MCF 10A (cell line): Measurements from ENCODE around the gene NUP62. TPM values are rescaled to one million over a fixed set of nuclear protein-coding genes. Genes with fewer than 3 reads are reported as not detected.

Experiments
- BruUV-seq: library from RNA; stranded (reverse); fragments of 400-500 nt; replicated peaks from 2 replicates; lab custom pipeline; 2021; lab: Mats Ljungman, UMichigan
- CTCF ChIA-PET: fragments of 300-600 bp; sonication (Branson Sonifier 250); formaldehyde crosslinking; extraction: SDS; loops from one replicate; lab custom pipeline; 2021; ENCODE audit warnings: antibody characterized with exemption, inconsistent platforms; lab: Yijun Ruan, JAX
- POLR2A ChIA-PET: fragments of 300-600, 350-650 bp; sonication (Branson Sonifier 250); formaldehyde crosslinking; extraction: SDS; loops from one replicate; lab custom pipeline; 2020; ENCODE audit warnings: antibody characterized with exemption, inconsistent platforms; lab: Yijun Ruan, JAX
- DNase-seq: peaks from one replicate; pipeline ENCODE4 v3.0.0-alpha.2; 2018; ENCODE audit not compliant: unreplicated experiment
- H3K27ac Mint-ChIP-seq: one replicate; pipeline ENCODE4 v1.8.0; 2022; ENCODE audit warnings: mild to moderate bottlenecking, low read depth, mixed read lengths; ENCODE audit not compliant: unreplicated experiment
- H3K27me3 Mint-ChIP-seq: one replicate; pipeline ENCODE4 v1.8.0; 2022; ENCODE audit warnings: mixed read lengths; ENCODE audit not compliant: insufficient read depth, unreplicated experiment
- H3K36me3 Mint-ChIP-seq: one replicate; pipeline ENCODE4 v1.8.0; 2022; ENCODE audit warnings: mild to moderate bottlenecking, moderate library complexity, mixed read lengths; ENCODE audit not compliant: insufficient read depth, unreplicated experiment
- H3K4me1 Mint-ChIP-seq: one replicate; pipeline ENCODE4 v1.8.0; 2022; ENCODE audit warnings: mixed read lengths; ENCODE audit not compliant: insufficient read depth, unreplicated experiment
- H3K4me3 Mint-ChIP-seq: one replicate; pipeline ENCODE4 v1.8.0; 2022; ENCODE audit warnings: mild to moderate bottlenecking, moderate library complexity, mixed read lengths; ENCODE audit not compliant: unreplicated experiment
- H3K9me3 Mint-ChIP-seq: one replicate; pipeline ENCODE4 v1.8.0; 2022; ENCODE audit warnings: mixed read lengths; ENCODE audit not compliant: unreplicated experiment
- intact Hi-C: fragments of 100-400 bp; cut with micrococcal nuclease; formaldehyde crosslinking; loops from 2 replicates; pipeline ENCODE4 v1.14.1; 2022
- total RNA-seq: library from RNA; stranded (reverse); gene quantifications from 2 replicates; pipeline ENCODE4 v1.2.3, GENCODE V29; 2022
- TF ChIP-seq, protein P1 (sequence below): fragments of 200-600 bp; IDR thresholded peaks from one replicate; pipeline ENCODE4 v1.8.0; 2022; ENCODE audit warnings: antibody characterized with exemption, mild to moderate bottlenecking; ENCODE audit not compliant: unreplicated experiment

NUP62 gene
- total RNA-seq, 1 experiment from 2014 or later: 44.9 TPM

DNA sequence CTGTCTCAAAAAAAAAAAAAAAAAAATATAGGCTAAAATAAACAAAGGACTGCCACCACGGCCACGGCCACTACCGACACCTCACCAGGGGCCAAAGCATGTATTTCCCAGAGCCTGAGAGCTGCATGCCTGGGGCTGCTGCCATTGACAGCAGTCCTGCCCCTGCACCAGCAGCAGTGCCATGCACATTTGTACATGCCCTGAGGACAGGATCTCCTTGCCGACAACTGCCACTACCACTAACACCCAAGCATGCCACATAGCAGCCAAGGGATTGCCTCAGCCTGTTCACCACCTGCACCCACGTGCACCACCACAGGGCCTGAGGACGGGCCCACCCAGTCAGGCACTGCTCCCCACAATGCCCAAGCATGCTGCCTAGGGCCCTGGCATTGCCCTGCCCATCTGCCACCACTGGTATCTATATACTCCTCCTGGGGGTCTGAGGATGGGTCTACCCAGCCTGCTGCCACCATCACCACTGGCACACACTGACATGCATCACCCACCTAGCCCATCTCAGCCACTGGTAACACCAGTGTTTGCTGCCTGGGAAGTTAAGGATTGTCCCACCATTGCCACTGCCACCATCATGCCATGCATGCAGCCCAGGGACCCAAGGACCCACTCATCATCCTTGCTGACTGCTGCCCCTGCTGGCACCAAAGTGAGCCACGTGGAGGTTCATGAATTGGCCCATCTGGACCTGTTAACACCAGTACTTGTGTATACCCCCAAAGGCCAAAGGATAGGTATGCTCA is 10.6 kb upstream of the NUP62 start:
- Mint-ChIP-seq H3K36me3 (no peaks in the 10 kb centered on the region), H3K4me3 (no peak overlapping the region), H3K9me3 (no peaks in the 10 kb centered on the region), H3K4me1 (no peaks in the 10 kb centered on the region), H3K27ac (no peak overlapping the region), H3K27me3 (peaks cover 20% of the 10 kb centered on the region)
- ChIA-PET POLR2A (interaction anchor here (0.5 to 0.6 kb wide), 2 partner anchors 36 to 222 kb away, joined by 3 read pairs; no protein-coding TSS in a partner anchor), CTCF (interaction anchor here (0.6 to 4.4 kb wide), 6 partner anchors 40 to 206 kb away, joined by 3 to 52 read pairs (median 4); no protein-coding TSS in a partner anchor)
- intact Hi-C loops: no loop called here
- DNase-seq: no peak
- TF ChIP-seq, protein P1, sequence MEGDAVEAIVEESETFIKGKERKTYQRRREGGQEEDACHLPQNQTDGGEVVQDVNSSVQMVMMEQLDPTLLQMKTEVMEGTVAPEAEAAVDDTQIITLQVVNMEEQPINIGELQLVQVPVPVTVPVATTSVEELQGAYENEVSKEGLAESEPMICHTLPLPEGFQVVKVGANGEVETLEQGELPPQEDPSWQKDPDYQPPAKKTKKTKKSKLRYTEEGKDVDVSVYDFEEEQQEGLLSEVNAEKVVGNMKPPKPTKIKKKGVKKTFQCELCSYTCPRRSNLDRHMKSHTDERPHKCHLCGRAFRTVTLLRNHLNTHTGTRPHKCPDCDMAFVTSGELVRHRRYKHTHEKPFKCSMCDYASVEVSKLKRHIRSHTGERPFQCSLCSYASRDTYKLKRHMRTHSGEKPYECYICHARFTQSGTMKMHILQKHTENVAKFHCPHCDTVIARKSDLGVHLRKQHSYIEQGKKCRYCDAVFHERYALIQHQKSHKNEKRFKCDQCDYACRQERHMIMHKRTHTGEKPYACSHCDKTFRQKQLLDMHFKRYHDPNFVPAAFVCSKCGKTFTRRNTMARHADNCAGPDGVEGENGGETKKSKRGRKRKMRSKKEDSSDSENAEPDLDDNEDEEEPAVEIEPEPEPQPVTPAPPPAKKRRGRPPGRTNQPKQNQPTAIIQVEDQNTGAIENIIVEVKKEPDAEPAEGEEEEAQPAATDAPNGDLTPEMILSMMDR: no peak
- no TSS peak for BruUV-seq

DNA sequence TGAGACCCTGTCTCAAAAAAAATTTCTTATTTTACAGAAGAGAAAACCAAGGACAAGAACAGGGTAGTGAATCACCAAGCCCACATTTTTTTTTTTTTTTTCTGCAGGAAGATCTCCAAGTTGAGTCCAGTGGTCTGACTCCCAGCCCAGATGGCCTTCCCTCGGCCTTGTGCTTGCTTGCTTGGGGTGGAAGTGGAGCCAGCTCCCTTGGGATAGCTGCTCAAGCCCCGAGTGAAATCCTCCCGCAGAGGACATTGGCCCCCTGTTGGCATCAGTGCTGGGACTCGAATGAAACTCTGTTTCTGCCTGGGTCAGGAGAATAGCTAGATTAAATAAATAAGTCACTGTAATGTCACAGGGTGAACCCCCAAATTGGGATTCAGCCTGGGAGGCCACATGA is 9.4 kb upstream of the NUP62 start:
- intact Hi-C loops: no loop called here
- H3K27me3 Mint-ChIP-seq: peaks cover 15% of the 10 kb centered on the region
- no peak overlapping the region for H3K27ac Mint-ChIP-seq
- H3K4me3 Mint-ChIP-seq: no peak overlapping the region
- TF ChIP-seq, protein P1: no peak
- CTCF ChIA-PET: interaction anchor here (0.7 to 4.4 kb wide), 7 partner anchors 9 to 855 kb away, joined by 3 to 52 read pairs (median 4); partner anchors contain the start of gene NUP62
- H3K4me1 Mint-ChIP-seq: no peaks in the 10 kb centered on the region
- DNase-seq: no peak
- H3K36me3 Mint-ChIP-seq: peaks cover 4% of the 10 kb centered on the region
- no peaks in the 10 kb centered on the region for H3K9me3 Mint-ChIP-seq
- no TSS peak for BruUV-seq
- POLR2A ChIA-PET: no interaction called here

DNA sequence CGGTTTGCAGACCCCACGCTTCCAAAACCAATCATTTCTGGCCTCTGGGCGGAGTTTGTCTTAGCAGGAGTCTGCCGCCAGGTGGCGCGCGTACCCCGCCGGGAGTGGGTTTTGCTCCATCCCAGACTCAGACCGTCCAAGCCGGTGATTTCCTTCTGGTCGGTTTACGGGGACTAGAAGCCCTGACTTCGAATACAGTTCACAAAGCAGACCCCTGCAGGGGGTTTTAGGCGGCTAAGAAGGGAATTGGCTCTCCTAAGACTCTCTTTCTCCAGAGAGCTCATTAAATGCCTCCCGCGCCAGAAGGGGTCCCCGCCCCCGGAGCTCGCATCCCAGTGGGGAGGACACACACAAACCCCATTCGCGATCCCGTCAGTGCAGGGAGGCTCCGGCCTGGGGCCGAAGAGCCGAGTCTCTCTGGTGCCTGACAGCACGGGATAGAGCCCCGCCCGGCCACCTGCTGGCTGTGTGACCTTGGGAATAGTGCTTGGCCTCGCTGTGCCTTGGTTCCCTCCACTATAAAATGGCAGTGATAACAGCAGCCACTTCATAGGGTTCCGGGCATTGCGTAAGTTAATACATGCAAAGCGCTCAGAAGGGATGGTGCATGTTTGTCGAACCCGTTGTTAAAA is 8.6 kb upstream of the NUP62 start:
- peak; percentile 78 for DNase-seq
- CTCF ChIA-PET: interaction anchor here (0.6 to 4.4 kb wide), 23 partner anchors 11 to 855 kb away, joined by 3 to 52 read pairs (median 3); partner anchors contain the start of gene VRK3
- POLR2A ChIA-PET: no interaction called here

More for the DNA sequence above, 8.6 kb upstream of the NUP62 start:
- intact Hi-C loops: loop anchor here (1.0 to 2.0 kb wide), 2 partner anchors 45 to 87 kb away; partner anchors contain the start of gene VRK3
- Mint-ChIP-seq H3K27ac (no peak overlapping the region), H3K4me3 (no peak overlapping the region), H3K4me1 (no peaks in the 10 kb centered on the region), H3K9me3 (no peaks in the 10 kb centered on the region), H3K27me3 (peaks cover 7% of the 10 kb centered on the region), H3K36me3 (peaks cover 7% of the 10 kb centered on the region)
- BruUV-seq: no TSS peak
- TF ChIP-seq, protein P1: peak; percentile 98
